ENCODE data around the gene MSI2. TPM values are rescaled to one million over a fixed set of nuclear protein-coding genes. Genes with fewer than 3 reads are reported as not detected.

The MSI2 gene
- total and polyA plus RNA-seq, 12 donors = 25.5 to 135 (median 121) TPM

DNA sequence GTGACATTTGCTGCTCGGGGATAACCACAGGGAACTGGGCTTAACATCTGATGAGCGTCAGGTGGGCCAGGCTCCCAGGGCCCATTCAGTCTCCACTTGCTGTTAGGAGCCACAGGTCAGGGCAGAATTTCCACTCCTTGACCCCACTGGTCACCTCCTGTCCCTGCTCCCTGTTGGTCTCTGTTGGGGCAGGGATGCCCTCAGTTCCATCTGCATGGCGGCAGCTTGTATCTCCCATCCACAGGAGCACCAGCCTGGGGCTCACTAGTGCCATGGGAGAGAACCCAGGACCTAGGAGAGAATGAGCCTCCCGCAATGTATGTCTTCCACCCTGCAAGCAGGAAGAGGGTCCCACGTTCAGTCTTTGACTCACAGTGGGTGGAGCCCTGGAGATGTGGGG lies 276.6 kb downstream of the MSI2 start:
- Histone ChIP-seq H3K4me3 (no peak overlapping the region), H3K36me3 (peaks cover 0 to 8% (median 0%) of the 10 kb centered on the region in 9 donors), H3K9me3 (no peaks in the 10 kb centered on the region), H3K4me1 (peaks cover 4 to 40% (median 22%) of the 10 kb centered on the region in 9 donors), H3K27ac (no peak overlapping the region), H3K27me3 (no peaks in the 10 kb centered on the region)
- intact Hi-C loops (cut with DNase I) = loop anchor here in 1 of 10 donors (10.0 kb wide), 1 partner anchor 288 kb away; no protein-coding TSS in a partner anchor
- 76 to 83% methylated on average over 5 of the region's 5 CpGs for WGBS, 2 donors
- TF ChIP-seq, protein P1, sequence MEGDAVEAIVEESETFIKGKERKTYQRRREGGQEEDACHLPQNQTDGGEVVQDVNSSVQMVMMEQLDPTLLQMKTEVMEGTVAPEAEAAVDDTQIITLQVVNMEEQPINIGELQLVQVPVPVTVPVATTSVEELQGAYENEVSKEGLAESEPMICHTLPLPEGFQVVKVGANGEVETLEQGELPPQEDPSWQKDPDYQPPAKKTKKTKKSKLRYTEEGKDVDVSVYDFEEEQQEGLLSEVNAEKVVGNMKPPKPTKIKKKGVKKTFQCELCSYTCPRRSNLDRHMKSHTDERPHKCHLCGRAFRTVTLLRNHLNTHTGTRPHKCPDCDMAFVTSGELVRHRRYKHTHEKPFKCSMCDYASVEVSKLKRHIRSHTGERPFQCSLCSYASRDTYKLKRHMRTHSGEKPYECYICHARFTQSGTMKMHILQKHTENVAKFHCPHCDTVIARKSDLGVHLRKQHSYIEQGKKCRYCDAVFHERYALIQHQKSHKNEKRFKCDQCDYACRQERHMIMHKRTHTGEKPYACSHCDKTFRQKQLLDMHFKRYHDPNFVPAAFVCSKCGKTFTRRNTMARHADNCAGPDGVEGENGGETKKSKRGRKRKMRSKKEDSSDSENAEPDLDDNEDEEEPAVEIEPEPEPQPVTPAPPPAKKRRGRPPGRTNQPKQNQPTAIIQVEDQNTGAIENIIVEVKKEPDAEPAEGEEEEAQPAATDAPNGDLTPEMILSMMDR (IDR thresholded peaks at IDR 0.05) = no peak
- no peak for DNase-seq
- no peak for ATAC-seq

DNA sequence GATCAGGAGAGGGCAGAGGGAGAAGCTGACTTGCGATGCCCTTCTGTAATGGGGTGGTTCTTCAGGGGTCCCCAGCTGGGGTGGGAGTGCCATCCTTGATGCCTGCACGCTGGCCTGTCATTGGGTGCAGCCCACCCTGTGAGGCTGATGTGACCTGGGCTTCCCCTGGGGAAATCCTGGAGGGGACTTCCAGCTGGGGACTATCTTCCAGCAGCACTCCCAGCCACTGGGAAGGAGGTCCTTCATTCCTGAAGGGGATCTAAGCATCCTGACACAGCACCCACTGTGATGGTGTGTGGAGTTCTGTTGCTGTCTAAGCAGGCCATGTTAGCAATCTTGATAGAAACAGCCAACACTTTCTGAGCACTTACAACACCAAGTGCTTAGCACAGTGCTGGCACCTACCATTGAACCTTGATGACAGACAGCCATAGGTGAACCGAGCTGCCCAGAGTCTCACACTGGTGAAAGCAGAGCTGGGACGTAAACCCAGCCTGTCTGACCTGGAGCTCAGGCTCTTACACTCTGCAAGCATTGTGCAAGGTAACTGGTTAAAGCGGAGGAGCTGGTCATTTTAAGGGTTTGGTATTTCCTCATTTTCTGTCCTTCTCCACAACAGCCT lies 277.5 kb downstream of the MSI2 start:
- Histone ChIP-seq H3K4me3 (no peak overlapping the region), H3K27ac (no peak overlapping the region), H3K36me3 (peaks cover 0 to 8% (median 0%) of the 10 kb centered on the region in 9 donors), H3K9me3 (no peaks in the 10 kb centered on the region), H3K27me3 (no peaks in the 10 kb centered on the region), H3K4me1 (peaks cover 11 to 41% (median 30%) of the 10 kb centered on the region in 9 donors)
- DNase-seq (no peak), ATAC-seq (no peak)
- whole genome bisulfite sequencing, 2 donors = 88 to 90% methylated on average over 5 of the region's 5 CpGs
- TF ChIP-seq, protein P1 (IDR thresholded peaks at IDR 0.05) = no peak
- intact Hi-C loops (cut with DNase I) = loop anchor here in 1 of 10 donors (10.0 kb wide), 1 partner anchor 289 kb away; no protein-coding TSS in a partner anchor

DNA sequence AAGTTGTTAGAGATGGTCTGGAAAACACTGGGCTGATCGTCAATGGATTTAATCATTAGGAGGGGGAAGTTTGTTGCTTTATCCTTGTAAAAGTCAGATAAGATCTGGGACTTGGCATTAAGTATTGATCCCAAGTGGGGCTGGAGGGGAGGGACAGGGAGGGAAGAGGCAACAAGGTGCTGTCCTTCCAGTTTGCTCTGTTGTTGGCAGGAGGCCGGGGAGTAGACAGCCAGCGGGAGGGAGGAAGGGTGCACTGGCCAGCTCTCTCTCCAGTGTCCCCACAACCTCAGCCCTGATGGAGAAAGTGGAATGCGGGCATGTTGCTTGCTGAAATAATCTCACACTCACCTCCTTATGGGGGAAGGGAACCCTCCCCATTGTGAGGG lies 278.5 kb downstream of the MSI2 start:
- Histone ChIP-seq H3K27me3 (no peaks in the 10 kb centered on the region), H3K9me3 (no peaks in the 10 kb centered on the region), H3K4me1 (peaks cover 11 to 49% (median 32%) of the 10 kb centered on the region in 9 donors), H3K36me3 (peaks cover 0 to 8% (median 0%) of the 10 kb centered on the region in 9 donors), H3K27ac (no peak overlapping the region), H3K4me3 (no peak overlapping the region)
- ATAC-seq = peak in 2 of 8 donors; percentile 9 to 35
- intact Hi-C loops (cut with DNase I) = loop anchor here in 1 of 10 donors (10.0 kb wide), 1 partner anchor 290 kb away; no protein-coding TSS in a partner anchor
- DNase-seq = no peak
- TF ChIP-seq, protein P1 (IDR thresholded peaks at IDR 0.05) = no peak
- 79 to 83% methylated on average over 4 of the region's 4 CpGs for WGBS, 2 donors

DNA sequence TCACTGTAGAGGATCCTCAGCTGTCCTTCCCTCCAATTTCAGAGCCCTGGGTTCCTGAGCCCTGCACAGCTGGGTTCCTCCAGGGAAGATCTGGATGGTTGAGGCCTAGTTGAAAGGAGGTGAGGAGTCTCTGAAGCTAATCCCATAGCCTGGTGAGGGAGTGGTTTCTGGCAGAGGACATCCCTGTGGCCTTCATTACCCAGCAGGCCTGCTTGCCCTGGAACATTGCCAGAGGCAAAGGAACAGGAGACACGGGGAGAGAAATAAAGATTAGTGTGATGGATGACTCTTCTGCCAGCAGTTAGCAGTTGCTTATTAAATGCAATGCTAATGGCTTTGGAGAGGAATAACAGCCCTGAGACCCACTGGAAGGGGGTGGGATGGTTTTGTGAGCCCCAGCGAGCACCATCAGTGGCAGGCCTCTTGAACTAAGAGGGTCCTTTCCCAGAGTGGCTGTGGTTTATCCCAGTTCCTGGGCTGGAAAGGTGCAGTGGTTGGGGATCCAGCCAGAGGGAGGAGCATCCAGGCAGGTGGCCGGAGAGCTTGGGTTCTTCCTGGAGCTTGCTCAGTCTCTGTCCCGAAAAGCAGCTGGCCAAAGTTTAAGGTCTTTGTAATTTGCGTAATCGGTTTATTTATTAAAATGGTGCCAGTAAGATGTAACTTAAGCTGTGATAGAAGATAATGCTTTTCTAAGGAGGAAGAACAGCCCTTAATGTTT lies 279.1 kb downstream of the MSI2 start:
- TF ChIP-seq, protein P1 (IDR thresholded peaks at IDR 0.05) = no peak
- no peaks in the 10 kb centered on the region for H3K27me3 ChIP-seq
- no peak overlapping the region for H3K27ac ChIP-seq
- peaks cover 0 to 8% (median 0%) of the 10 kb centered on the region in 9 donors for H3K36me3 ChIP-seq
- no peak for DNase-seq
- 67 to 78% methylated on average over 6 of the region's 6 CpGs for WGBS, 2 donors
- H3K4me3 ChIP-seq = no peak overlapping the region
- no peaks in the 10 kb centered on the region for H3K9me3 ChIP-seq
- peak in 5 of 8 donors; percentile 12 to 42 (median 30) for ATAC-seq
- peaks cover 11 to 46% (median 27%) of the 10 kb centered on the region in 9 donors for H3K4me1 ChIP-seq
- intact Hi-C loops (cut with DNase I) = loop anchor here in 1 of 10 donors (10.0 kb wide), 1 partner anchor 291 kb away; no protein-coding TSS in a partner anchor
